GM18526 (cell line): ENCODE results near the gene RBM24.

Source experiments
- POLR2A ChIP-seq: IDR thresholded peaks from 3 replicates; pipeline ENCODE4 v1.6.1; 2011; ENCODE audit not compliant: insufficient read length; ENCODE audit errors: extremely low read depth

Gene RBM24

GRCh38 chr6:17313971-17314370 lies 32.8 kb downstream of the RBM24 start:
- TF ChIP-seq POLR2A = no peak

GRCh38 chr6:17315262-17315661 lies 34.1 kb downstream of the RBM24 start:
- no peak for TF ChIP-seq POLR2A

GRCh38 chr6:17318435-17319165 lies 37.4 kb downstream of the RBM24 start:
- TF ChIP-seq POLR2A = no peak

- no peak for TF ChIP-seq POLR2A
These were observed 50.1 kb downstream of the RBM24 start for GRCh38 chr6:17331238-17331637.

GRCh38 chr6:17334265-17334664 lies 53.1 kb downstream of the RBM24 start:
- TF ChIP-seq POLR2A = no peak

GRCh38 chr6:17336425-17336824 lies 55.3 kb downstream of the RBM24 start:
- no peak for TF ChIP-seq POLR2A

GRCh38 chr6:17339308-17339670 lies 58.1 kb downstream of the RBM24 start:
- TF ChIP-seq POLR2A = no peak

- TF ChIP-seq POLR2A = no peak
These were observed 60.1 kb downstream of the RBM24 start for GRCh38 chr6:17341117-17341805.

- no peak for TF ChIP-seq POLR2A
These were observed 60.7 kb downstream of the RBM24 start for GRCh38 chr6:17341891-17342290.

GRCh38 chr6:17343215-17343614 lies 62.1 kb downstream of the RBM24 start:
- TF ChIP-seq POLR2A = no peak
